GM12878 (cell line): Measurements from ENCODE around the gene MTR. TPM values are rescaled to one million over a fixed set of nuclear protein-coding genes. Genes with fewer than 3 reads are reported as not detected.

Source experiments
- BMI1 ChIP-seq: fragments of 450-650 bp; IDR thresholded peaks from 2 replicates; pipeline ENCODE4 v1.6.1; 2016; ENCODE audit warnings: mild to moderate bottlenecking, moderate library complexity, borderline replicate concordance
- EZH2 ChIP-seq: IDR thresholded peaks from 2 replicates; pipeline ENCODE4 v1.6.1; 2012; ENCODE audit warnings: low read depth, mild to moderate bottlenecking, control low read depth, inconsistent platforms, low read length, borderline replicate concordance; ENCODE audit not compliant: control insufficient read depth
- PAX5 ChIP-seq: IDR thresholded peaks from 2 replicates; pipeline ENCODE4 v1.6.1; 2011; ENCODE audit warnings: low read depth, low read length, borderline replicate concordance
- REST ChIP-seq: IDR thresholded peaks from 2 replicates; pipeline ENCODE4 v1.6.1; 2012; ENCODE audit warnings: mild to moderate bottlenecking, low read depth, low read length
- TCF12 ChIP-seq: IDR thresholded peaks from 2 replicates; pipeline ENCODE4 v1.6.1; 2011; ENCODE audit warnings: low read depth, mild to moderate bottlenecking, low read length
- ZNF384 ChIP-seq: IDR thresholded peaks from 2 replicates; pipeline ENCODE4 v1.6.1; 2012; ENCODE audit warnings: low read depth, mild to moderate bottlenecking, low read length, improper control_type of control experiment, borderline replicate concordance
- polyA plus RNA-seq, 11 experiments: library from polyadenylated mRNA; depleted of rRNA in 4 of 11; unstranded in 6 of 11; stranded (reverse) in 5 of 11; fragments of >200 nt; fragmentation: Nextera tagmentation in 4 of 11; fragmentation: Illumina TruSeq in 1 of 11; extraction: Ambion mirVana in 4 of 11; extraction: Trizol in 1 of 11; gene quantifications; 1 replicate in 1 of 11; 2 replicates in 10 of 11; pipeline versions ENCODE4 v1.2.1 to v1.2.3, GENCODE V29; 2011 to 2016; ENCODE audit warnings: inconsistent platforms in 2 of 11, missing spikeins in 2 of 11, low read depth in 1 of 11
- total RNA-seq, 4 experiments: library from RNA; depleted of rRNA in 3 of 4; stranded (reverse); fragments of >200 nt in 3 of 4; fragmentation: Illumina TruSeq in 1 of 4; extraction: Trizol in 1 of 4; gene quantifications; 2 replicates each; pipeline versions ENCODE4 v1.2.1 to v1.2.3, GENCODE V29; 2013 to 2021
- TF ChIP-seq, protein P1 (sequence below): IDR thresholded peaks from 2 replicates; pipeline ENCODE4 v1.6.1; 2012; ENCODE audit warnings: low read length, inconsistent platforms
- TF ChIP-seq, protein P2 (sequence below): fragments of 450-650 bp; IDR thresholded peaks from 2 replicates; pipeline ENCODE4 v1.6.1; 2017; ENCODE audit warnings: low read depth, mild to moderate bottlenecking, moderate library complexity
- TF ChIP-seq, protein P3 (sequence below): fragments of 150-350 bp; IDR thresholded peaks from 2 replicates; pipeline ENCODE4 v1.6.1; 2014; ENCODE audit warnings: mild to moderate bottlenecking, low read depth, low read length
- TF ChIP-seq, protein P4 (sequence below): fragments of 450-650 bp; IDR thresholded peaks from 2 replicates; pipeline ENCODE4 v1.6.1; 2016; ENCODE audit warnings: mild to moderate bottlenecking
- TF ChIP-seq, protein P5 (sequence below): fragments of 450-650 bp; IDR thresholded peaks from 2 replicates; pipeline ENCODE4 v1.6.1; 2017; ENCODE audit warnings: antibody characterized with exemption, mild to moderate bottlenecking, moderate library complexity

Gene MTR
- total and polyA plus RNA-seq, 10 of the 15 experiments (the other 5 are each of a cell fraction or from before 2014, with no cell fraction given) = 2.4 to 38.7 (median 16.5) TPM

GRCh38 chr1:236808005-236808404, 12.9 kb downstream of the MTR start (continued):
- TF ChIP-seq PAX5 (no peak), BMI1 (no peak), ZNF384 (no peak), EZH2 (no peak), REST (no peak), TCF12 (no peak)
- TF ChIP-seq, protein P1, sequence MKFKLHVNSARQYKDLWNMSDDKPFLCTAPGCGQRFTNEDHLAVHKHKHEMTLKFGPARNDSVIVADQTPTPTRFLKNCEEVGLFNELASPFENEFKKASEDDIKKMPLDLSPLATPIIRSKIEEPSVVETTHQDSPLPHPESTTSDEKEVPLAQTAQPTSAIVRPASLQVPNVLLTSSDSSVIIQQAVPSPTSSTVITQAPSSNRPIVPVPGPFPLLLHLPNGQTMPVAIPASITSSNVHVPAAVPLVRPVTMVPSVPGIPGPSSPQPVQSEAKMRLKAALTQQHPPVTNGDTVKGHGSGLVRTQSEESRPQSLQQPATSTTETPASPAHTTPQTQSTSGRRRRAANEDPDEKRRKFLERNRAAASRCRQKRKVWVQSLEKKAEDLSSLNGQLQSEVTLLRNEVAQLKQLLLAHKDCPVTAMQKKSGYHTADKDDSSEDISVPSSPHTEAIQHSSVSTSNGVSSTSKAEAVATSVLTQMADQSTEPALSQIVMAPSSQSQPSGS = no peak
- TF ChIP-seq, protein P2, sequence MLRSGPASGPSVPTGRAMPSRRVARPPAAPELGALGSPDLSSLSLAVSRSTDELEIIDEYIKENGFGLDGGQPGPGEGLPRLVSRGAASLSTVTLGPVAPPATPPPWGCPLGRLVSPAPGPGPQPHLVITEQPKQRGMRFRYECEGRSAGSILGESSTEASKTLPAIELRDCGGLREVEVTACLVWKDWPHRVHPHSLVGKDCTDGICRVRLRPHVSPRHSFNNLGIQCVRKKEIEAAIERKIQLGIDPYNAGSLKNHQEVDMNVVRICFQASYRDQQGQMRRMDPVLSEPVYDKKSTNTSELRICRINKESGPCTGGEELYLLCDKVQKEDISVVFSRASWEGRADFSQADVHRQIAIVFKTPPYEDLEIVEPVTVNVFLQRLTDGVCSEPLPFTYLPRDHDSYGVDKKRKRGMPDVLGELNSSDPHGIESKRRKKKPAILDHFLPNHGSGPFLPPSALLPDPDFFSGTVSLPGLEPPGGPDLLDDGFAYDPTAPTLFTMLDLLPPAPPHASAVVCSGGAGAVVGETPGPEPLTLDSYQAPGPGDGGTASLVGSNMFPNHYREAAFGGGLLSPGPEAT = no peak
- TF ChIP-seq, protein P3, sequence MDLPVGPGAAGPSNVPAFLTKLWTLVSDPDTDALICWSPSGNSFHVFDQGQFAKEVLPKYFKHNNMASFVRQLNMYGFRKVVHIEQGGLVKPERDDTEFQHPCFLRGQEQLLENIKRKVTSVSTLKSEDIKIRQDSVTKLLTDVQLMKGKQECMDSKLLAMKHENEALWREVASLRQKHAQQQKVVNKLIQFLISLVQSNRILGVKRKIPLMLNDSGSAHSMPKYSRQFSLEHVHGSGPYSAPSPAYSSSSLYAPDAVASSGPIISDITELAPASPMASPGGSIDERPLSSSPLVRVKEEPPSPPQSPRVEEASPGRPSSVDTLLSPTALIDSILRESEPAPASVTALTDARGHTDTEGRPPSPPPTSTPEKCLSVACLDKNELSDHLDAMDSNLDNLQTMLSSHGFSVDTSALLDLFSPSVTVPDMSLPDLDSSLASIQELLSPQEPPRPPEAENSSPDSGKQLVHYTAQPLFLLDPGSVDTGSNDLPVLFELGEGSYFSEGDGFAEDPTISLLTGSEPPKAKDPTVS = no peak
- TF ChIP-seq, protein P4, sequence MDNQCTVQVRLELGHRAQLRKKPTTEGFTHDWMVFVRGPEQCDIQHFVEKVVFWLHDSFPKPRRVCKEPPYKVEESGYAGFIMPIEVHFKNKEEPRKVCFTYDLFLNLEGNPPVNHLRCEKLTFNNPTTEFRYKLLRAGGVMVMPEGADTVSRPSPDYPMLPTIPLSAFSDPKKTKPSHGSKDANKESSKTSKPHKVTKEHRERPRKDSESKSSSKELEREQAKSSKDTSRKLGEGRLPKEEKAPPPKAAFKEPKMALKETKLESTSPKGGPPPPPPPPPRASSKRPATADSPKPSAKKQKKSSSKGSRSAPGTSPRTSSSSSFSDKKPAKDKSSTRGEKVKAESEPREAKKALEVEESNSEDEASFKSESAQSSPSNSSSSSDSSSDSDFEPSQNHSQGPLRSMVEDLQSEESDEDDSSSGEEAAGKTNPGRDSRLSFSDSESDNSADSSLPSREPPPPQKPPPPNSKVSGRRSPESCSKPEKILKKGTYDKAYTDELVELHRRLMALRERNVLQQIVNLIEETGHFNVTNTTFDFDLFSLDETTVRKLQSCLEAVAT = no peak
- TF ChIP-seq, protein P5, sequence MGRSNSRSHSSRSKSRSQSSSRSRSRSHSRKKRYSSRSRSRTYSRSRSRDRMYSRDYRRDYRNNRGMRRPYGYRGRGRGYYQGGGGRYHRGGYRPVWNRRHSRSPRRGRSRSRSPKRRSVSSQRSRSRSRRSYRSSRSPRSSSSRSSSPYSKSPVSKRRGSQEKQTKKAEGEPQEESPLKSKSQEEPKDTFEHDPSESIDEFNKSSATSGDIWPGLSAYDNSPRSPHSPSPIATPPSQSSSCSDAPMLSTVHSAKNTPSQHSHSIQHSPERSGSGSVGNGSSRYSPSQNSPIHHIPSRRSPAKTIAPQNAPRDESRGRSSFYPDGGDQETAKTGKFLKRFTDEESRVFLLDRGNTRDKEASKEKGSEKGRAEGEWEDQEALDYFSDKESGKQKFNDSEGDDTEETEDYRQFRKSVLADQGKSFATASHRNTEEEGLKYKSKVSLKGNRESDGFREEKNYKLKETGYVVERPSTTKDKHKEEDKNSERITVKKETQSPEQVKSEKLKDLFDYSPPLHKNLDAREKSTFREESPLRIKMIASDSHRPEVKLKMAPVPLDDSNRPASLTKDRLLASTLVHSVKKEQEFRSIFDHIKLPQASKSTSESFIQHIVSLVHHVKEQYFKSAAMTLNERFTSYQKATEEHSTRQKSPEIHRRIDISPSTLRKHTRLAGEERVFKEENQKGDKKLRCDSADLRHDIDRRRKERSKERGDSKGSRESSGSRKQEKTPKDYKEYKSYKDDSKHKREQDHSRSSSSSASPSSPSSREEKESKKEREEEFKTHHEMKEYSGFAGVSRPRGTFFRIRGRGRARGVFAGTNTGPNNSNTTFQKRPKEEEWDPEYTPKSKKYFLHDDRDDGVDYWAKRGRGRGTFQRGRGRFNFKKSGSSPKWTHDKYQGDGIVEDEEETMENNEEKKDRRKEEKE = no peak
